NK-92 (cell line): Measurements from ENCODE around the gene CCDC136.

Source experiments
- DNase-seq: peaks from one replicate; lab custom pipeline; 2025; ENCODE audit not compliant: unreplicated experiment; lab: John Stamatoyannopoulos, UW

Gene CCDC136

DNA sequence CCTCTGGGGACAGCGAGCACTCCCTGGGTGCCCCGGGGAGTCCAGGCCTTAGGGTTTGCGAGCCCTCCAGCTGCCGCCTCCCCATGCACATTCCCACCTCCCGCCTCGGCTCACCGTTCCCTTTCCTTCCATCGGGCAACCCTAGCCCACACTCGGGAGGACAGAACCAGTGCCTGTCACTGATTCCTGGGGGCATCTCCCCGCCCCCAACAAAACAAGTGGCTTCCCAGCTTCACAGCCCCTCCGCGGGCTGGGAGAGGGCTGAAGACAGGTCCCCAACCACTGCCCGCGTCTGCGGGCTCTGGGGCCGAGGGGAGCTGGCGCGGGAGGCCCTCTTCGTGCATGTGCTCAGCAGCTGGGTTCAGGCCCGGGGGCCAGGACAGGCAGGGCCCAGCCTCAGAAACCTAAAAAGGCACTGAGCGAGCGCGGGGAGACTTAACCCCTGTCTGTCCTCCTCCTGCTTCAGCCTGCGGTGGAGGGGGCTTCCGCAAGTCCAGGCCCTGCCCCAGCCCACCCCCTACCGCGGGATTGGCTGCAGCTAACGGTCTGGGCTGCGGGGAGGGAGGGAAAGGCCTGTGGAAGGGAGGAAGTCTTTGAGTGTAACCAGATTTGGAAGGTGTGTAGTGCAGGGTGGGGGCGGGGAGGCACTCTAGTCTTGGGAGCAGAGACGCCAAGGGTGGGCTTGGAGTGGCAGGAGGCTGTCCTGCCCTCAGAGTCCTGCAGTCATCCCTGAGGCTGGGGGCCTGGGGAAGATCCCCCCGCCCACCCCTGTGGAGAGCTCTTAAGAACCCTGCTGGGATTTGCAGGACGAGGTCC is 39.6 kb downstream of the CCDC136 start:
- DNase-seq, result no peak

DNA sequence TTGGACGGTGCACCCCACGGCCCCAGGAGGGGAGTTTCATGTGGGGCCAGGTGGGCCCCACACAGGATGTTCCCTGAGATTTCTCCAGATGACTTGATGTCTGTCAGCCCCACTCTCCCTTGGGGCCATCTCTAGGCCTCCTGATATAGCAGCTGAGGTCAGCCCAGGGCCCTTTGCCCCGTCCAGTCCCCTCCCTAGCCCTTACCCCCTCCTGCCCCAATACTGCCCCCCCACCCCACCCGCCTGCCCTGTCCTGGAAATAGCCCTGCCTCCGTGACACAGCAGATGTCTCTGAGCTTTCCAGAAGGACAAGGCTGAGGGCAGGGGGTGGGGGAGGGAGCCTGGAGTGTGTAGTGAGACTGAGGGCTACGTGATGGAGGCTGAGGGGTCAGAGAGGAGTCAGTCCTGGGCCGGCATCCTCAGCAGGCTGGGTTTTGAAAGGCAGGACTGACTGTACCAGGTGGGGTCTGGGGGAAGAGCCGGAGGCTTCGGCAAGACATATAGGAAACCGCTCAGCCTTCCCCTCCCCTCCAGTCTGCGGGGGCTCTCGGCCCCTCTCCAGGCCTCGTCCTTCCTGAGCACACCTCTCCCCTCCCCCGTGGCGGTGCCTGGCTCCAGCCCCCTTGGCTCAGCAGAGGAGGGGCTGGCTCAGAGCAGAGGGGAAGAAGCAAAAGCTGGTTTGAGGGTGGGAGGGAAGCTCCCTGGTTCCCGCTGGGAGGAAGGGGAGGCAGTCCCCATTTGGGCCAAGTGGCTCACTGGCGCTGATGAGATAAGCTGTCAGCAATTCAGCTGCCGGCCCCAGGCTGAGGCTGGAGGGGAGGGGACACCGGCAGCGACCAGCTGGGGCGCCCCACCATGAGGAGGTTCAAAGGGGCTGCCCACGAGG is 40.5 kb downstream of the CCDC136 start:
- no peak for DNase-seq

DNA sequence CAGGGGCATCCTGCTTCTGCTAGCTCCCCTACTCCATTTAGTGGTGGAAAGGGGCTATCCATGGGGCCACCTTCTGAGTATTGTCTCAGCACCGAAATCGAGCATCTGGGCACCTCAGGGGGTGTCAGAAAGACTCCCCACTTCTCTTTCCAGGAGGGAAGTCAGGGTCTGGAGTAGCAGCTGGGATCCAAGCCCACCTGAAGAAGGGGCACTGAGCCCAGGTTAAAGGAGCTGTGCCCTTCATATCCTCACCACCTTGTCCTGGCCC is 41.0 kb downstream of the CCDC136 start:
- no peak for DNase-seq

DNA sequence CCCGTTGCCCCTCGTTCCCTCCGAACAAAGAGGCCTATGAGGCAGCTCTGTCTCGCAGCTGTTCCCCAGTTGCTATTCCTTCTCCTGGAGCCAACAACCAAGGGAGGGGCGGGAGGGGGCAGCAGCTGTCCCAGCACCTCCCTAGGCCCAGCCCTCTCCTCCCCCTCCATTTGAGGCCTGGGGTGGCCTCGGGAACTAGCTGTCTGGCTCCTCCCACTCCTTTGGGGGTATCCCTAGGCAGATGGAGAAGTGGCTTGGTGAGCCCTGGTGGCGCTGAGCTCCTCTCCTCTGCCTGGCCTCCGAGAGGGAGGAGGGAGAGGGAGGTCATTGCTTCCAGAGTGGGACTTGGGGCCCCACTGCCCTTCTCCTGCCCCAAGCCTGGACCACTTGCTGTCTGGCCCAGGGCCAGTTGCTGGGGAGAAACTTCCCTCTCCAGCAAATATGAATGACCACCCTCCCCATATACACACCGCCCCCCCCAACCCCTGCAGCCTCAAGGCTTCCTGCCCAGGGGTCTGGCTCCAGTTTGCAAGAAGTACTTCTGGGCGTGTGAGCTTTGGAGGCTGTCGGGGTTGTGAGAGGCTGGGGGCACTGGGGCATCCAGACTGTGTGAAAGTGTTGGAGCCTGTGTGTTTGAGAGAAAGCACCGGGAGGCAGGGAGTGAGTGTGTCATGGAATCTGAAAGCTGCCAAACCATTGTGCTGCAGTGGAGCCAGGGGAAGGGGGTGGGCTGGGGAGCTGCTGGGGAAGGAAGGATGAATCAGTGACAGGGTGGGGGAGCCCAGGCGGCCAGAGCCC is 41.6 kb downstream of the CCDC136 start:
- DNase-seq, result no peak

DNA sequence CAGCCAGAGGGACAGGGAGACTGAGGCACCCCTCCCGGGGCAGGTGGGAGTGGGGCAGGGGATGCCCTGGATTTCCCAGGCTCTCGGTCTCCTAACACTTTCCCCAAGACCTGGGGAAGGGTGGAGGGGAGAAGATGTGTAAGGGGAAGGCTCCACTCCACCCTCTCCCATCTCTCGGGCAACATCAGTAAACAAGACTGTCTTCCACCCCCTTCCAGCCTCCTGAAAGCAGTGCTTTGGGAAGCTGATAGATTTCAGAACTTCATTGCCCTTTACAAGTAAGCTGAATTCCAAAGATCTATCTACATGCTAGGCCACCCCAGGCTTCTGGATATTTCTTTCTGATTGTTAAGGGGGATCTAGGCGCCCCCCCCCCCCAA is 42.2 kb downstream of the CCDC136 start:
- no peak for DNase-seq

DNA sequence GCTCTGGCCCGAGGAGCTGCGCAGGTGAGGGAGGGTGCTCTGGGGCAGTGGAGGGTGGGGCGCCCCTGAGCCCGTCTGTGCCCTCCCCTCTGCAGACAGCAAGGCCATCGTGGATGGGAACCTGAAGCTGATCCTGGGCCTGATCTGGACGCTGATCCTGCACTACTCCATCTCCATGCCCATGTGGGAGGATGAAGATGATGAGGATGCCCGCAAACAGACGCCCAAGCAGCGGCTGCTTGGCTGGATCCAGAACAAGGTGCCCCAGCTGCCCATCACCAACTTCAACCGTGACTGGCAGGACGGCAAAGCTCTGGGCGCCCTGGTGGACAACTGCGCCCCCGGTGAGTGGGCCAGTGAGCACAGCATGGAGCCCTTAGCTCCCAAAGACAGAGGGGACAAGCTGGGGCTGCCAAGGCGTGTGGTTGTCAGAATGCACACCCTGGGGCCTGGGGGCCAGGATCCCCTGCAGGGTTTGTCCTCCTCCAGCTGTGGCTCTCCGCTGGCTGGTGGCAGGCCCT is 43.5 kb downstream of the CCDC136 start:
- DNase-seq, result no peak

DNA sequence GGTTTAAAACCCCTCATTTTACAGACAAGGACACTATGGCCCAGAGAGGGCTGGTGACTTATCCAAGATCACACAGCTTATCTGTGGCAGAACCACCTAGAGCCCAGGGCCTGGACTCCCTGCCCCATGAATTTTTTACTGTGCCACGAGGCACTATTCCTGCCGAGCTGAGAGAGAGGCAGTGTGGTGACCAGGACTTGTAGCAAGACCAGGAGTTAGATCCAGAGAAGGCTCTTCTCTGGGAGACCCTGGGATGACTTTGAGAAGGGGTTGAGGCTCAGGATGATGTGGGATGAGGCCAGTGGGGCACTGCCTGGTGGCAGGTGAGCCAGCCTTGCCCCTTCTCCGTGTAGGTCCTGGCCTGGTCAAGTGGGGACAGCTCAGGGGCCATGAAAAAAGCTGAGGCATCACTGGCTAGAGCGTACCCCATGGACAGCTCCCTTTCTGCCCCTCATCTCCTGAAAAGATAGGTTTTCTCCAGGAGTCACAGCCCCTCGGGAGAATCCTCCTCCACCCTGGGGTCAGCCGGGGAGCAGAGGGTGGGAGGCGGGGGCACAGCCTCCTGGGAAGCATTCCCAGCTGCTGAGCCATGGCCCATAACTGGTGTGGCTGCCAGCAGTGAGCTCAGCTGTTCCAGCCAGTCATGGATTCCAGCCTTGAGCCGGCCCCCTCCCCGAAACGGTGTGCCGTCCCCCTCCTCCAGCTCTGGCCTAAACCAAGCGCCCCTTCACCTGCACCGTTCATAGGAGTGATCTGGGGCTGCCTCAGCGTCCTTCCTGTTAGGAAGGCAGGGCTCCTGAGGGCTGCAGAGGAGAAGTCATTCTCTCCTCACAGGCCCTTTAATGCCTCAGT is 44.2 kb downstream of the CCDC136 start:
- DNase-seq, result no peak

DNA sequence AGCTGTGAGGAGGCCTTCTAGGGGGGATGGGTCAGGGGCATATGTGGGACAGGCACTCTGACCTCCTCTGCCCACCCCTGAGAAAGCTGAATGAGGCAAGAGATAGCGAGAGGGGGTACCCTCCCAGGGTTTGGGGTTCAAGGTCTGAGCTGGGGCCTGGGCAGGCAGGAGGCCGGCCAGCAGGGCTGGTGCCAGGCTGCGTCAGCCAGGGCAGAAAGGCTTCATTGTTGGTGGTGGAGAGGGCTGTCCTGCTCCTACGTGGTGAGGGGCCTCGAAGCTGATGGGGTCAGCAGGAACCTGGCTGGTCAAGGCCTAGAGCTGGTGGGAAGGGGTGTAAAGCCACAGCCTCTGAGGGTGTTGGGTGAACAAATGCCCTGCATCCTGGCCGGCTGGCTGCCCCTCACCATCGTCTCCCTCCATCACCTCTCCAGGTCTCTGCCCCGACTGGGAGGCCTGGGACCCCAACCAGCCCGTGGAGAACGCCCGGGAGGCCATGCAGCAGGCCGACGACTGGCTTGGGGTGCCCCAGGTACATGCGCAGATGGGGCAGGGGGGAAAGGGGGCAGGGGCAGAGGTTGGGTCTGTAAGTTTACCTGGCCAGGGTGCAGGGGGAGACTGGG is 45.1 kb downstream of the CCDC136 start:
- DNase-seq, result no peak

DNA sequence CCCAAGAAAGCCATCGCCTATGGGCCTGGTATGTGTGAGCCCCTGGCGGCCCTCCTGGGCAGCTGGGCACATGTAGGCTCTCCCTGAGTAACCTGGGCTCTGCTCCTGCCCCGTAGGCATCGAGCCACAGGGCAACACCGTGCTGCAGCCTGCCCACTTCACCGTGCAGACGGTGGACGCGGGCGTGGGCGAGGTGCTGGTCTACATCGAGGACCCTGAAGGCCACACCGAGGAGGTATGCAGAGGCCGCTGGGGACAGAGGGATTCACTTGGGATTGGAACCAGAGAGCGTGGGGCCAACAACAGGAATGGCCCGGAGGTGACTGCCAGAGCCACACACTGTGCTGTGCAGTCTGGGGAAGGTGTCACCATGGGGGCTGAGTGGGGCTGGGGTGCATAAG is 45.8 kb downstream of the CCDC136 start:
- no peak for DNase-seq

DNA sequence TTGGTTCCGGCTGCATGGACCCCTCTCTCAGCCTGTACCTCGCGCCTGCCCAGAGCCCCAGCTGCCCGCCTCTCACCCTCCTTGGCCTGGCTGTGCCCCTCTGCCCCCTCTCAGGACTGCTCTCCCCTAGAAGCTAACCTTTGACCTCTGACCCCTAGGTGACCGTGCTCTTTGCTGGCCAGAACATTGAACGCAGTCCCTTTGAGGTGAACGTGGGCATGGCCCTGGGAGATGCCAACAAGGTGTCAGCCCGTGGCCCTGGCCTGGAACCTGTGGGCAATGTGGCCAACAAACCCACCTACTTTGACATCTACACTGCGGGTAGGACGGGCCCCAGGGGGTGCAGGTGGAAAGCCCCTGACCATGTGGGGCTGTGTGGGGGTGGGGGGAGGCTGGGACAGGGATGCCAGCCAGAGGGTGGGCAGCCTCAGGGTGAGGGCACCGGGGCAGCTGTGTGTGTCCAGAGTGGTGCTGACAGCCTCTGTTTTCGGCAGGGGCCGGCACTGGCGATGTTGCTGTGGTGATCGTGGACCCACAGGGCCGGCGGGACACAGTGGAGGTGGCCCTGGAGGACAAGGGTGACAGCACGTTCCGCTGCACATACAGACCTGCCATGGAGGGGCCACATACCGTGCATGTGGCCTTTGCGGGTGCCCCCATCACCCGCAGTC is 46.5 kb downstream of the CCDC136 start:
- no peak for DNase-seq

DNA sequence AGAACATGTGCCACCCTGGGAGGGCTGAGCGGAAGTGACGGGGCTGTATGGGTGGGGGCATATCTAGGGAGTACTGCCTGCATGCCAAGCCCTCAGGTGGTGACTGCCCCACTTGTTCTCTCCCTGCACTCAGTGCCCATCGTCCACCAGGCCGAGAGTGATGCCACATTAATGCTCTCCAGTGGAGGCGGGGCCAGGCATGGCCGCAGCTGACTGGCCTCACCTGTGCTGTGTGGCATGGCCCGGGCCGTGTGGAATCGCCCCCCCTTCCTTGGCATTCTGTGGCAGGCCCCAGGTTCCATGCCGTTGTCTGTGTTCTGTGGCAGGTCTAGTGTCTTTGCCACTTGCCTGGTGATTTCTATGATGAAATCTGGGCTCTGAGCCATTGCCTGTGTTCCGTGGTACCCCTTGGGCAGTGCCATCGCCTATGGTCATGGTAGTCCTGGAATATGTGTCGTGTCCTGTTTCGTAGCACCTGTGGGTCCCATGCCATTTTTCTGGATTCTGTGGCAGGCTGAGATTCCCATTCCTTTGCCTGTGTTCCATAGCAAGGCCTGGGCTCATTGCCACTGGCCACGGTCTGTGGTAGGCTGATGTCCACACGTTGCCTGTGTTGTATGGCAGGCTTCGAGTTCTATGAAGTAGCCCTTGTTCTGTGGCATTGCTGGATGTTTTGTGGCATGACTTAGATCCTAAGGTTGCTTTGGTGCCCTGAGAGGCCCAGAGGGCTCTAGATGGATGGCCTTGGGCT is 47.4 kb downstream of the CCDC136 start:
- DNase-seq, result no peak

DNA sequence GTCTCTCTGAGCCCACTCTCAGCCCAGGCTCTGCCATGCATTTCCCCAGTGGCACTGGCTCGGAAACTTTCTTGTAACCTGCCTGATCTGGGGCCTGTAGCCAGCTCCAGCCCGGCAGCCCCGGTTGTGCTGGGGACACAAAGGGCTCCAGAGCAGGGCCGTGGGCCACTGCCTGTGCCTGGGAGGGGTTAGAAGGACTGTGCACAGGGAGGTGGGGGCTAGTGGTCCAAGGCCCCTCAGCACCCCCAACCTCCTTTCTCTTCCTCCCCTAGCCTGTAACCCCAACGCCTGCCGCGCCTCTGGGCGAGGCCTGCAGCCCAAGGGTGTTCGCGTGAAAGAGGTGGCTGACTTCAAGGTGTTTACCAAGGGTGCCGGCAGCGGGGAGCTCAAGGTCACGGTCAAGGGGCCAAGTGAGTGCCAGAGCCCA is 48.0 kb downstream of the CCDC136 start:
- DNase-seq, result no peak

DNA sequence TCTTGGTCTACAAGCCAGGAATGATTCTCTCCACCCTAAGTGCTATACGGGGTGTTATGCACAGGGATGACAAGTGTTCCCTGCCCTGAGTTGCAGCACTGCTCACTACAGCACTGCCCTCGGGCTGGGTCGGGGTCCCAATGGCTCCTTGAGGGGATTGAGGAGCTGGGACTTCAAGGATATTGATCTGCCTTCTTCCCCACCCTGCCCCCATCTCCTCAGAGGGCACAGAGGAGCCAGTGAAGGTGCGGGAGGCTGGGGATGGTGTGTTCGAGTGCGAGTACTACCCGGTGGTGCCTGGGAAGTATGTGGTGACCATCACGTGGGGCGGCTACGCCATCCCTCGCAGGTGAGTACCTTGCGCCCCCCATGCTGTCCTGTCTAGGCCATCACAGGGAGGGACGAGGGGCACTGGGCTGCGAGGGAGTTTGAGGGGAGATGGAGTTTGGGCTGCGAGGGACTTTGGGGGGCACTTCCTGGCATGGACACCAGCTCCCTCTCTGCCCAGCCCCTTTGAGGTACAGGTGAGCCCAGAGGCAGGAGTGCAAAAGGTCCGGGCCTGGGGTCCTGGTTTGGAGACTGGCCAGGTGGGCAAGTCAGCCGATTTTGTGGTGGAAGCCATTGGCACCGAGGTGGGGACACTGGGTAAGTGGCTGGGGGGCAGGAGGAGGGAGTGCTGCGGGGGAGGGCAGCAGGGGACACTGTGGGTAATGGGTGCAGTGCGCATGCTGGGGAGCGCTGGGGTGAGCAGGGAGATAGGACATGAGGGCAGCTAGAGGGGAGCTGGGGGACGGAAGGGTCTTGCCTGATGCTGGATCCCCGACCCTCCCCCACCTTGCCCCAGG is 48.8 kb downstream of the CCDC136 start:
- DNase-seq, result no peak

DNA sequence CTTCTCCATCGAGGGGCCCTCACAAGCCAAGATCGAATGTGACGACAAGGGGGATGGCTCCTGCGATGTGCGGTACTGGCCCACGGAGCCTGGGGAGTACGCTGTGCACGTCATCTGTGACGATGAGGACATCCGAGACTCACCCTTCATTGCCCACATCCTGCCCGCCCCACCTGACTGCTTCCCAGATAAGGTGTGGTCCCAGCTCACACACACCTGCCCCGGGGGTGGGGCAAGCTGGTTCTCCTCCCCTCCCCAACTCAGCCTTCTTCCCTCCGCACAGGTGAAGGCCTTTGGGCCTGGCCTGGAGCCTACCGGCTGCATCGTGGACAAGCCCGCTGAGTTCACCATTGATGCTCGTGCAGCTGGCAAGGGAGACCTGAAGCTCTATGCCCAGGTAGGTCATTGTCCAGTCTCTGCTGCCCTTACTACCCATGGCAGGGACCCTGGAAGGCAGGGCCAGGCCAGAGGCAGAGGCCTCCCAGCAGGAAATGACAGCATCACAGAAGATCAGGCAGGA is 49.5 kb downstream of the CCDC136 start:
- DNase-seq, result no peak

DNA sequence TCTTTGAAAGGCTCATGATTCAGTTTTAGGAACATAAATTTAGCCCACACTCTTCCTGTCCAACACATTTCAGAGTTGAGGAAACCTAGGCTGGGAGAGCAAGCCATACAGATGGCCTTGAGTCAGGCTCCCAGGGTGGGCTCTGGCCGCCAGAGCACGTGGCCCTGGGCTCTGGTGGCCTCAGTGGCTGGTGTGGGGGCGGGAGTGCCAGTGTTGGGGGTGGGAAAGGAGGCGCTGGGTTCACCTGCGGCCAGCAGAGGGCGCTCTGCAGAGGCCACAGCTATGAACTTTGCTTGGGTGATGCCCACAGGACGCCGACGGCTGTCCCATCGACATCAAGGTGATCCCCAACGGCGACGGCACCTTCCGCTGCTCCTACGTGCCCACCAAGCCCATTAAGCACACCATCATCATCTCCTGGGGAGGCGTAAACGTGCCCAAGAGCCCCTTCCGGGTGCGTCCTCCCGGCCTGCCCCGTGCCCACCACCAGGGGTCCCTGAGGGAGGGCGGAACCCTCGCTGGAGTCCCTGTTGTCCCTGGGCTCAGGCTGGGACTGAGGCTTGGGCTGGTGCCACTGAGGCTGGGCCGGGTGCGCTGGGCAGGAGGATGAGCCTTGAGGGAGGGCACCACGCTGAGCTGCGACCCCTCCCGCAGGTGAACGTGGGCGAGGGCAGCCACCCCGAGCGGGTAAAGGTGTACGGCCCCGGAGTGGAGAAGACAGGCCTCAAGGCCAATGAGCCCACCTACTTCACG is 50.3 kb downstream of the CCDC136 start:
- no peak for DNase-seq

DNA sequence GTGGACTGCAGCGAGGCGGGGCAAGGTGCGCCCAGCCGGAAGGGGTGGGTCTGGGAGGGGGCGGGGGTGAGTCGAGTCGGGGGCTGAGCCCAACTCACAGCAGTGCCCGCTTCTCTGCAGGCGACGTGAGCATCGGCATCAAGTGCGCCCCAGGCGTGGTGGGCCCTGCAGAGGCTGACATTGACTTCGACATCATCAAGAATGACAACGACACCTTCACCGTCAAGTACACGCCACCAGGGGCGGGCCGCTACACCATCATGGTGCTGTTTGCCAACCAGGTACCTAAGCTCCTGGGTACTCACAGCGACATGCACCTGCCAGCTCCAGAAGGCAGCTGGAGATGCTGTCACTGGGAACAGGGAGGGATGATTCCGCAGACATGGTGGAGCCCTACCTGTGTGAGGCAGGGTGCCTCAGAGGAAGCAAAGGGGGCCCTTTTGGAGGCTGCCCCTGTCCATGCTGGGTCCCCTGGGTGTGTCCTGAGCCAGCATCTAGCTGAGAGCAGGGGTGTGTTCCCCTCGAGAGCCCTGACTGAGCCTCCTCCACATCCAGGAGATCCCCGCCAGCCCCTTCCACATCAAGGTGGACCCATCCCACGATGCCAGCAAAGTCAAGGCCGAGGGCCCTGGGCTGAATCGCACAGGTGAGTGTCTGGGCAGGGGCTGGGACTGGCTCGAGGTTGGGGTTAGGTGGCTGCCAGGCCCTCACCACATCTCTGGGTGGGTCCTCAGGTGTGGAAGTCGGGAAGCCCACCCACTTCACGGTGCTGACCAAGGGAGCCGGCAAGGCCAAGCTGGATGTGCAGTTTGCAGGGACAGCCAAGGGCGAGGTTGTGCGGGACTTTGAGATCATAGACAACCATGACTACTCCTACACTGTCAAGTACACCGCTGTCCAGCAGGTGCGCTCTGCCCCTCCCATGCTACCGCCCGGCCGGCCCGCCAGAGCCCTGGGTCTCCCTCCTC is 51.2 kb downstream of the CCDC136 start:
- no peak for DNase-seq
